ENCODE measurements around the gene GAREM2. TPM values are rescaled to one million over a fixed set of nuclear protein-coding genes. Genes with fewer than 3 reads are reported as not detected.

Gene GAREM2
- total RNA-seq, 1 donor from 2014 or later = 22.6 TPM

GRCh38 chr2:26148501-26148900 lies 24.4 kb upstream of the GAREM2 start:
- no peak for TF ChIP-seq CTCF (IDR thresholded peaks at IDR 0.05)
- Mint-ChIP-seq H3K9me3 (ENCODE audit: low read depth) (no peaks in the 10 kb centered on the region), H3K27ac (ENCODE audit: unreplicated experiment) (no peak overlapping the region), H3K36me3 (ENCODE audit: low read depth) (peaks cover 2% of the 10 kb centered on the region), H3K27me3 (ENCODE audit: low read depth) (peaks cover 12% of the 10 kb centered on the region), H3K4me3 (ENCODE audit: unreplicated experiment) (no peak overlapping the region), H3K4me1 (ENCODE audit: low read depth) (peaks cover 2% of the 10 kb centered on the region)
- DNase-seq (ENCODE audit: low spot score) = no peak

GRCh38 chr2:26150243-26150642 lies 22.6 kb upstream of the GAREM2 start:
- Mint-ChIP-seq H3K27me3 (ENCODE audit: low read depth) (peaks cover 14% of the 10 kb centered on the region), H3K9me3 (ENCODE audit: low read depth) (peaks cover 7% of the 10 kb centered on the region), H3K36me3 (ENCODE audit: low read depth) (peaks cover 3% of the 10 kb centered on the region), H3K4me1 (ENCODE audit: low read depth) (no peaks in the 10 kb centered on the region), H3K4me3 (ENCODE audit: unreplicated experiment) (no peak overlapping the region), H3K27ac (ENCODE audit: unreplicated experiment) (no peak overlapping the region)
- no peak for TF ChIP-seq CTCF (IDR thresholded peaks at IDR 0.05)
- no peak for DNase-seq (ENCODE audit: low spot score)

GRCh38 chr2:26157580-26157979 lies 15.3 kb upstream of the GAREM2 start:
- no peak for TF ChIP-seq CTCF (IDR thresholded peaks at IDR 0.05)
- no peak overlapping the region for H3K4me3 Mint-ChIP-seq (ENCODE audit: unreplicated experiment)

GRCh38 chr2:26161926-26162325 lies 11.0 kb upstream of the GAREM2 start:
- no peak for DNase-seq (ENCODE audit: low spot score)
- Mint-ChIP-seq H3K4me1 (ENCODE audit: low read depth) (no peaks in the 10 kb centered on the region), H3K36me3 (ENCODE audit: low read depth) (no peaks in the 10 kb centered on the region), H3K9me3 (ENCODE audit: low read depth) (no peaks in the 10 kb centered on the region), H3K4me3 (ENCODE audit: unreplicated experiment) (no peak overlapping the region), H3K27me3 (ENCODE audit: low read depth) (no peaks in the 10 kb centered on the region), H3K27ac (ENCODE audit: unreplicated experiment) (no peak overlapping the region)
- TF ChIP-seq CTCF (IDR thresholded peaks at IDR 0.05) = no peak

More at GRCh38 chr2:26157580-26157979, 15.3 kb upstream of the GAREM2 start:
- no peaks in the 10 kb centered on the region for H3K4me1 Mint-ChIP-seq (ENCODE audit: low read depth)
- peaks cover 7% of the 10 kb centered on the region for H3K9me3 Mint-ChIP-seq (ENCODE audit: low read depth)
- H3K27me3 Mint-ChIP-seq (ENCODE audit: low read depth) = peaks cover 2% of the 10 kb centered on the region
- H3K36me3 Mint-ChIP-seq (ENCODE audit: low read depth) = peaks cover 3% of the 10 kb centered on the region
- no peak overlapping the region for H3K27ac Mint-ChIP-seq (ENCODE audit: unreplicated experiment)
- no peak for DNase-seq (ENCODE audit: low spot score)

GRCh38 chr2:26162963-26163362 lies 9.9 kb upstream of the GAREM2 start:
- no peak for DNase-seq (ENCODE audit: low spot score)
- TF ChIP-seq CTCF (IDR thresholded peaks at IDR 0.05) = no peak
- no peaks in the 10 kb centered on the region for H3K36me3 Mint-ChIP-seq (ENCODE audit: low read depth)

More at GRCh38 chr2:26162963-26163362, 9.9 kb upstream of the GAREM2 start:
- no peak overlapping the region for H3K4me3 Mint-ChIP-seq (ENCODE audit: unreplicated experiment)
- no peaks in the 10 kb centered on the region for H3K9me3 Mint-ChIP-seq (ENCODE audit: low read depth)
- H3K27me3 Mint-ChIP-seq (ENCODE audit: low read depth) = no peaks in the 10 kb centered on the region
- H3K4me1 Mint-ChIP-seq (ENCODE audit: low read depth) = no peaks in the 10 kb centered on the region
- H3K27ac Mint-ChIP-seq (ENCODE audit: unreplicated experiment) = no peak overlapping the region

All from chondrocyte (in vitro differentiated cells).